ENCODE data around the gene CDSN.
"Not testable (repeated sequence)": the region's sequence is repeated elsewhere in the genome, so short reads cannot be mapped to it uniquely, and the experiment has no call there.

The CDSN gene

GRCh38 chr6:31081872-31082271, 38.4 kb downstream of the CDSN start:
- no peak for DNase-seq

- peak; percentile 52 for DNase-seq
Observed at GRCh38 chr6:31079656-31080261, 40.5 kb downstream of the CDSN start.

- no peak for DNase-seq
Observed at GRCh38 chr6:31076611-31077010, 43.6 kb downstream of the CDSN start.

GRCh38 chr6:31075528-31075927, 44.7 kb downstream of the CDSN start:
- DNase-seq: no peak

- no peak for DNase-seq
Observed at GRCh38 chr6:31074401-31074800, 45.8 kb downstream of the CDSN start.

- peak; percentile 42 for DNase-seq
Observed at GRCh38 chr6:31070711-31071197, 49.5 kb downstream of the CDSN start.

- peak; percentile 45 for DNase-seq
Observed at GRCh38 chr6:31068669-31069340, 51.4 kb downstream of the CDSN start.

GRCh38 chr6:31067891-31068668, 52.2 kb downstream of the CDSN start:
- not testable (repeated sequence) for DNase-seq

- DNase-seq: not testable (repeated sequence)
Observed at GRCh38 chr6:31067028-31067427, 53.2 kb downstream of the CDSN start.

- DNase-seq: no peak
Observed at GRCh38 chr6:31065556-31065955, 54.7 kb downstream of the CDSN start.
